Measurements from ENCODE around the gene CNTN5. TPM values are rescaled to one million over a fixed set of nuclear protein-coding genes. Genes with fewer than 3 reads are reported as not detected.

Gene CNTN5
- total RNA-seq, 1 donor from 2014 or later = not detected

- Mint-ChIP-seq H3K27me3 (ENCODE audit: low read depth) (peaks cover 8% of the 10 kb centered on the region), H3K27ac (ENCODE audit: unreplicated experiment) (no peak overlapping the region), H3K4me3 (ENCODE audit: unreplicated experiment) (no peak overlapping the region), H3K9me3 (ENCODE audit: low read depth) (no peaks in the 10 kb centered on the region), H3K36me3 (ENCODE audit: low read depth) (no peaks in the 10 kb centered on the region), H3K4me1 (ENCODE audit: low read depth) (no peaks in the 10 kb centered on the region)
- TF ChIP-seq, protein P1, sequence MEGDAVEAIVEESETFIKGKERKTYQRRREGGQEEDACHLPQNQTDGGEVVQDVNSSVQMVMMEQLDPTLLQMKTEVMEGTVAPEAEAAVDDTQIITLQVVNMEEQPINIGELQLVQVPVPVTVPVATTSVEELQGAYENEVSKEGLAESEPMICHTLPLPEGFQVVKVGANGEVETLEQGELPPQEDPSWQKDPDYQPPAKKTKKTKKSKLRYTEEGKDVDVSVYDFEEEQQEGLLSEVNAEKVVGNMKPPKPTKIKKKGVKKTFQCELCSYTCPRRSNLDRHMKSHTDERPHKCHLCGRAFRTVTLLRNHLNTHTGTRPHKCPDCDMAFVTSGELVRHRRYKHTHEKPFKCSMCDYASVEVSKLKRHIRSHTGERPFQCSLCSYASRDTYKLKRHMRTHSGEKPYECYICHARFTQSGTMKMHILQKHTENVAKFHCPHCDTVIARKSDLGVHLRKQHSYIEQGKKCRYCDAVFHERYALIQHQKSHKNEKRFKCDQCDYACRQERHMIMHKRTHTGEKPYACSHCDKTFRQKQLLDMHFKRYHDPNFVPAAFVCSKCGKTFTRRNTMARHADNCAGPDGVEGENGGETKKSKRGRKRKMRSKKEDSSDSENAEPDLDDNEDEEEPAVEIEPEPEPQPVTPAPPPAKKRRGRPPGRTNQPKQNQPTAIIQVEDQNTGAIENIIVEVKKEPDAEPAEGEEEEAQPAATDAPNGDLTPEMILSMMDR (IDR thresholded peaks at IDR 0.05) = no peak
- no peak for DNase-seq (ENCODE audit: low spot score)
Measured at GRCh38 chr11:99424313-99425084, 403.8 kb downstream of the CNTN5 start.

DNA sequence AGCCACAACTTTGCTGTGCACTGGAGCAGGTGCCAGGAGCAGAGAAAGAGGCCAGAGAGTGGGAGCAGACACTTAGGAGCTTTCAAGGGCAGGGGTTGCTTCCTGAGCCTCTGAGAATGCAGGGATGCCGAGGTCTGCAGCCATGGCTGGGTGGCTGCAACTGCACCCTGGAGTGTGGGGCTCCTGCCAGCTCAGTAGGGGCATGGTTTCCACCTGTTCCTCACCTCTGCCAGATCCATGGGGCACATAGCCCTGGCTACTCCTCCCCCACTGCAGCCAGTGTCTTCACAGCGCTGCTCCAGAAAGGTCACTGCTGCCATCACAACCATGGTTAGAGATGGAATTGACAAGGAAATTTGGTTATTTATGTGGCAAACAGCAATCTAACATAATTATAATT, 404.8 kb downstream of the CNTN5 start:
- no peaks in the 10 kb centered on the region for H3K4me1 Mint-ChIP-seq (ENCODE audit: low read depth)
- no peak overlapping the region for H3K4me3 Mint-ChIP-seq (ENCODE audit: unreplicated experiment)
- no peak for DNase-seq (ENCODE audit: low spot score)
- no peaks in the 10 kb centered on the region for H3K9me3 Mint-ChIP-seq (ENCODE audit: low read depth)
- peaks cover 8% of the 10 kb centered on the region for H3K27me3 Mint-ChIP-seq (ENCODE audit: low read depth)
- TF ChIP-seq, protein P1 (IDR thresholded peaks at IDR 0.05) = no peak
- no peak overlapping the region for H3K27ac Mint-ChIP-seq (ENCODE audit: unreplicated experiment)
- H3K36me3 Mint-ChIP-seq (ENCODE audit: low read depth) = no peaks in the 10 kb centered on the region

- Mint-ChIP-seq H3K4me3 (ENCODE audit: unreplicated experiment) (no peak overlapping the region), H3K4me1 (ENCODE audit: low read depth) (no peaks in the 10 kb centered on the region), H3K27ac (ENCODE audit: unreplicated experiment) (no peak overlapping the region), H3K27me3 (ENCODE audit: low read depth) (peaks cover 13% of the 10 kb centered on the region), H3K36me3 (ENCODE audit: low read depth) (no peaks in the 10 kb centered on the region), H3K9me3 (ENCODE audit: low read depth) (no peaks in the 10 kb centered on the region)
- DNase-seq (ENCODE audit: low spot score) = no peak
- TF ChIP-seq, protein P1 (IDR thresholded peaks at IDR 0.05) = no peak
Measured at GRCh38 chr11:99432677-99433076, 411.9 kb downstream of the CNTN5 start.

- TF ChIP-seq, protein P1 (IDR thresholded peaks at IDR 0.05) = no peak
Measured at GRCh38 chr11:99443276-99443675, 422.5 kb downstream of the CNTN5 start.

GRCh38 chr11:99446400-99446799, 425.7 kb downstream of the CNTN5 start:
- no peak for DNase-seq (ENCODE audit: low spot score)
- H3K4me3 Mint-ChIP-seq (ENCODE audit: unreplicated experiment) = no peak overlapping the region
- TF ChIP-seq, protein P1 (IDR thresholded peaks at IDR 0.05) = no peak
- no peak overlapping the region for H3K27ac Mint-ChIP-seq (ENCODE audit: unreplicated experiment)
- H3K27me3 Mint-ChIP-seq (ENCODE audit: low read depth) = peaks cover 16% of the 10 kb centered on the region
- H3K9me3 Mint-ChIP-seq (ENCODE audit: low read depth) = no peaks in the 10 kb centered on the region
- H3K4me1 Mint-ChIP-seq (ENCODE audit: low read depth) = no peaks in the 10 kb centered on the region
- H3K36me3 Mint-ChIP-seq (ENCODE audit: low read depth) = no peaks in the 10 kb centered on the region

More at GRCh38 chr11:99443276-99443675, 422.5 kb downstream of the CNTN5 start:
- Mint-ChIP-seq H3K27me3 (ENCODE audit: low read depth) (peaks cover 14% of the 10 kb centered on the region), H3K9me3 (ENCODE audit: low read depth) (no peaks in the 10 kb centered on the region), H3K36me3 (ENCODE audit: low read depth) (no peaks in the 10 kb centered on the region), H3K4me3 (ENCODE audit: unreplicated experiment) (no peak overlapping the region), H3K4me1 (ENCODE audit: low read depth) (no peaks in the 10 kb centered on the region), H3K27ac (ENCODE audit: unreplicated experiment) (no peak overlapping the region)
- no peak for DNase-seq (ENCODE audit: low spot score)

All from chondrocyte (in vitro differentiated cells).